H1 (cell line): ENCODE data around the gene PRKAR1B. TPM values are rescaled to one million over a fixed set of nuclear protein-coding genes. Genes with fewer than 3 reads are reported as not detected.

Source experiments
- ATF2 ChIP-seq: IDR thresholded peaks from 2 replicates; pipeline ENCODE4 v1.6.1; 2012; ENCODE audit warnings: low read length, inconsistent platforms
- BACH1 ChIP-seq: IDR thresholded peaks from 2 replicates; pipeline ENCODE4 v1.6.1; 2012; ENCODE audit warnings: low read length, improper control_type of control experiment
- E2F6 ChIP-seq: IDR thresholded peaks from 2 replicates; pipeline ENCODE4 v1.6.1; 2012; ENCODE audit warnings: inconsistent platforms
- EGR1 ChIP-seq: IDR thresholded peaks from 2 replicates; pipeline ENCODE4 v1.6.1; 2011; ENCODE audit warnings: low read depth, low read length, borderline replicate concordance
- EP300 ChIP-seq, 2 experiments: IDR thresholded peaks; 1 replicate in 1 of 2; 2 replicates in 1 of 2; pipeline ENCODE4 v1.6.1; 2011 to 2012; ENCODE audit warnings: low read depth in 2 of 2, low read length in 2 of 2, mild to moderate bottlenecking in 2 of 2, borderline replicate concordance in 1 of 2, inconsistent platforms in 1 of 2, moderate library complexity in 1 of 2
- POLR2AphosphoS5 ChIP-seq: IDR thresholded peaks from 2 replicates; pipeline ENCODE4 v1.6.1; 2011; ENCODE audit warnings: low read depth, low read length
- TAF7 ChIP-seq: optimal IDR thresholded peaks from 2 replicates; pipeline ENCODE3; 2011; ENCODE audit warnings: low read depth, mild to moderate bottlenecking, inconsistent platforms, low read length, moderate library complexity, borderline replicate concordance
- TEAD4 ChIP-seq: IDR thresholded peaks from 2 replicates; pipeline ENCODE4 v1.6.1; 2012; ENCODE audit warnings: low read depth, low read length, inconsistent platforms, mixed read lengths
- USF2 ChIP-seq: IDR thresholded peaks from 2 replicates; pipeline ENCODE4 v1.6.1; 2011; ENCODE audit warnings: low read length, improper control_type of control experiment
- YY1 ChIP-seq: IDR thresholded peaks from 2 replicates; pipeline ENCODE4 v1.6.1; 2011; ENCODE audit warnings: low read depth, mild to moderate bottlenecking, low read length
- polyA plus RNA-seq, 7 experiments: library from polyadenylated mRNA; depleted of rRNA in 3 of 7; stranded (reverse) in 5 of 7; unstranded in 2 of 7; fragments of >200 nt in 5 of 7; fragments of 200-250 nt in 2 of 7; gene quantifications; 1 replicate in 5 of 7; 2 replicates in 1 of 7; 4 replicates in 1 of 7; pipeline versions ENCODE4 v1.2.1 to v1.2.3, GENCODE V29; 2011 to 2013; ENCODE audit warnings: missing spikeins in 2 of 7, mixed read lengths in 2 of 7
- total RNA-seq: library from RNA; stranded (reverse); fragmentation: NEBNext Ultra II Directional; extraction: Animal tissue kit (Norgen Biotek cat#: 25700); gene quantifications from 2 replicates; pipeline ENCODE4 v1.2.1, GENCODE V29; 2021

Gene PRKAR1B
- total and polyA plus RNA-seq, 2 of the 8 experiments (the other 6 are each of a cell fraction or from before 2014, with no cell fraction given) = 12.3 to 55.7 TPM

GRCh38 chr7:617614-618538 lies 109.2 kb downstream of the PRKAR1B start (continued):
- TF ChIP-seq ATF2 (no peak), EGR1 (no peak), BACH1 (no peak), USF2 (no peak), EP300 (IDR thresholded peaks at IDR 0.05; ENCODE audit: borderline replicate concordance in 1 of 2, low read depth in 2 of 2, low read length in 2 of 2) (no peak), TAF7 (no peak), E2F6 (no peak), YY1 (no peak), POLR2AphosphoS5 (no peak), TEAD4 (no peak)
